ENCODE results near the gene IGSF21.

- TF ChIP-seq EZH2 (IDR thresholded peaks at IDR 0.05) (no peak), FOXP2 (optimal IDR thresholded peaks at IDR 0.05; ENCODE audit: control extremely low read depth, extremely low read length, insufficient read depth) (no peak), POLR2AphosphoS5 (IDR thresholded peaks at IDR 0.05; ENCODE audit: borderline replicate concordance, low read depth, low read length) (no peak)
These were observed 3.4 kb downstream of the IGSF21 start for GRCh38 chr1:18110968-18111367.

Data from SK-N-MC (cell line).